ENCODE measurements around the gene ZC3H18. TPM values are rescaled to one million over a fixed set of nuclear protein-coding genes. Genes with fewer than 3 reads are reported as not detected.
A peak's percentile ranks its signal among the peaks of the same experiment; 100 is the strongest.

ZC3H18 gene
- total RNA-seq, 2 donors from 2014 or later = 103 TPM

DNA sequence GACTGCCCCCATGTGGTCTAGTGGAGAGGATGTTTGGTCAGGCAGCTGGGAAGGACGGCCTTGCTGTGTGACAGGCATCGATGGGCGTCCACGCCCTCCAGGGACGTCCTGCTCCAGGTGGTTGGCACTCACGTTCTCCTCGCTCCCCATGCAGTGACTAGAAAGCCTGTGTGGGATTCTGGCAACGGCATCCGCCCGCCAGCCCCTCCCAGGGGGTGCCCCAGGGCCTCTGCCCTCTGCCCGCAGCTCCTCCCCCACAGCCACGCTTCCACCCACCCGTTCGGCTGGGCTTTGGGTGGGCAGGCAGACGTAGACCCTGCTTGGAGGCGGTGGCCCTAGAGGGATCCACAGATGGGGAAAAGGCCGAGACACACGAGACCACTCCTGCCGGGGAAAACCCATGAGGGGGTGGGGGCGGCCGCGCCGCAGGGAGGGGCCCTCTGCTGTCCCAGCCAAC is 63.5 kb downstream of the ZC3H18 start:
- peaks cover 6% of the 10 kb centered on the region for H3K27me3 Mint-ChIP-seq
- ATAC-seq (replicated peaks) = peak; percentile 70
- peaks cover 10% of the 10 kb centered on the region for H3K4me1 Mint-ChIP-seq
- H3K27ac Mint-ChIP-seq = peak overlapping the region; percentile 65
- no peaks in the 10 kb centered on the region for H3K9me3 Mint-ChIP-seq
- peaks cover 45% of the 10 kb centered on the region for H3K36me3 Mint-ChIP-seq (ENCODE audit: low read depth)
- H3K4me3 Mint-ChIP-seq = peak overlapping the region; percentile 67

GRCh38 chr16:88634141-88634993 is 64.2 kb downstream of the ZC3H18 start:
- Mint-ChIP-seq H3K36me3 (ENCODE audit: low read depth) (peaks cover 38% of the 10 kb centered on the region), H3K27ac (no peak overlapping the region), H3K4me3 (peak overlapping the region; percentile 67), H3K27me3 (peaks cover 6% of the 10 kb centered on the region), H3K9me3 (no peaks in the 10 kb centered on the region), H3K4me1 (peaks cover 10% of the 10 kb centered on the region)
- peak; percentile 61 for ATAC-seq (replicated peaks)

GRCh38 chr16:88634994-88635670 is 64.9 kb downstream of the ZC3H18 start:
- Mint-ChIP-seq H3K27ac (peak overlapping the region; percentile 33), H3K4me1 (peaks cover 12% of the 10 kb centered on the region), H3K4me3 (peak overlapping the region; percentile 67), H3K27me3 (peaks cover 8% of the 10 kb centered on the region), H3K9me3 (no peaks in the 10 kb centered on the region), H3K36me3 (ENCODE audit: low read depth) (peaks cover 30% of the 10 kb centered on the region)
- no peak for ATAC-seq (replicated peaks)

DNA sequence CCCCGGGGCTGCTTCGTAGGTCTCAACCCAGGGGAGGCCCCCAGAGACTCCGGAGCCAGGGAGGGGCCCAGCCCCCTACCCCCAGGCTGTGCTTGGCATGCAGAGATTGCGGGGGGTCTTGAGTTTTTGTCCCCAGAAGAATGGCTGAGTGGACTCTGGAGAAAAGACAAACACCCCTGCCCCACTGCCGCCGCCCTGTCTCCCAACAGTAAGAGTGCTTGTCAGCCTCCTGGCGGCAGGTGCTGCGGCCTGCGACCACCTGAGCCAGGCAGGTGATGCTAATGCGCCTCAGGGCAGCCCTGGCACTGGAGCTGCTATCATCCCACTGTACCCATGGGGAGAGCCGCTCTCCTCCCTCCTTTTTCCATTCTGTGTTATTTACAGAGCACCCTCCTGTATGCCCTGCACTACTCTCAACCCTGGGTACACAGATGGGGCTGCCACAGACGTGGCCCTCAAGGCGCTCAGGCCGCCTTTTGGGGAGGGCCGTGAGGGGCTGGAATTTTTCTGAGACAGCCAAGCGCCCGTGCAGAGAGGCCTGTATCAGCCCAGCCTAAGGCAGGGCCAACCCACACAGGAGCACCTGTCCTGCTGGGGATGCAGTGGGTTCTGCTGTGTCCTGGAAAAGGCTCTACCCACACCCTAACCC is 65.6 kb downstream of the ZC3H18 start:
- Mint-ChIP-seq H3K27me3 (peaks cover 12% of the 10 kb centered on the region), H3K36me3 (ENCODE audit: low read depth) (peaks cover 26% of the 10 kb centered on the region), H3K4me1 (peaks cover 14% of the 10 kb centered on the region), H3K4me3 (peak overlapping the region; percentile 67), H3K27ac (no peak overlapping the region), H3K9me3 (no peaks in the 10 kb centered on the region)
- ATAC-seq (replicated peaks) = no peak

DNA sequence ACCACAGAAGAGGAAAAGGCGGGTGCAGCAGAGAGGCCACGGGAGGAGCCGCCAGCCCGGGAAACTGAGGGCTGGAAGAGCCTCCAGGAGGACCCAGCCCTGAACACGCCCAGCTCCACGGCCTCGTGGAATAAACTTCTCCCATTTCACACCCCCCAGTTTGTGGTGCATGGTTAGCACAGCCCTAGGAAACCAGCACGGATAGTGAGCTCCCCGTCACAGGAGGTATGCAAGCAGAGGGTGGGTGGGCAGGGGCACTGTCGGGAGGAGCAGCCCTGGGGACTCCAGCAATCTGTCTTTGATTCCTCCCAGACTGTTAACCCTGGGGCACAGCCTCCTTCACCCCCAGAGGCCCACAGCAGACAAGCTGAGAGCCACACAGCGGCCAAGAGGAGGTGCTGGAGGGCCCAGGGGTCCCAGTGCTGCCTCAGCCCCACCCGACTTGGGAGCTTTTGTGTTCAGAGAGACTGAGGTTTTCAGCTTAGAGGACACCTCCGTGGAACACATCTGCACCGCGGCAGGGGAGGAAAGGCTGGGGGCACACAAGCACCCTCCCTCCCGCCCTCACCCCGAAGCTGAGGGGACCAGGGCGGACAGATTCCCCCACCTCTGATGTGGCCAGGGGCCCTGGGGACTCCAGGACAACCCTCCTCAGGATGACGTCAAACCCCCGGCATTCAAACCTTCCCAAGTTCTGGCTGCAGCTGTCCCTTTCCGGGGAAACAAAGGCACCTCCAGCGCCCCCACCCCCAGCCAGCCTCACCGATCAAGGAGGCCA is 66.5 kb downstream of the ZC3H18 start:
- Mint-ChIP-seq H3K4me3 (peak overlapping the region; percentile 22), H3K27me3 (peaks cover 12% of the 10 kb centered on the region), H3K9me3 (no peaks in the 10 kb centered on the region), H3K27ac (no peak overlapping the region), H3K36me3 (ENCODE audit: low read depth) (peaks cover 17% of the 10 kb centered on the region), H3K4me1 (peaks cover 14% of the 10 kb centered on the region)
- no peak for ATAC-seq (replicated peaks)

DNA sequence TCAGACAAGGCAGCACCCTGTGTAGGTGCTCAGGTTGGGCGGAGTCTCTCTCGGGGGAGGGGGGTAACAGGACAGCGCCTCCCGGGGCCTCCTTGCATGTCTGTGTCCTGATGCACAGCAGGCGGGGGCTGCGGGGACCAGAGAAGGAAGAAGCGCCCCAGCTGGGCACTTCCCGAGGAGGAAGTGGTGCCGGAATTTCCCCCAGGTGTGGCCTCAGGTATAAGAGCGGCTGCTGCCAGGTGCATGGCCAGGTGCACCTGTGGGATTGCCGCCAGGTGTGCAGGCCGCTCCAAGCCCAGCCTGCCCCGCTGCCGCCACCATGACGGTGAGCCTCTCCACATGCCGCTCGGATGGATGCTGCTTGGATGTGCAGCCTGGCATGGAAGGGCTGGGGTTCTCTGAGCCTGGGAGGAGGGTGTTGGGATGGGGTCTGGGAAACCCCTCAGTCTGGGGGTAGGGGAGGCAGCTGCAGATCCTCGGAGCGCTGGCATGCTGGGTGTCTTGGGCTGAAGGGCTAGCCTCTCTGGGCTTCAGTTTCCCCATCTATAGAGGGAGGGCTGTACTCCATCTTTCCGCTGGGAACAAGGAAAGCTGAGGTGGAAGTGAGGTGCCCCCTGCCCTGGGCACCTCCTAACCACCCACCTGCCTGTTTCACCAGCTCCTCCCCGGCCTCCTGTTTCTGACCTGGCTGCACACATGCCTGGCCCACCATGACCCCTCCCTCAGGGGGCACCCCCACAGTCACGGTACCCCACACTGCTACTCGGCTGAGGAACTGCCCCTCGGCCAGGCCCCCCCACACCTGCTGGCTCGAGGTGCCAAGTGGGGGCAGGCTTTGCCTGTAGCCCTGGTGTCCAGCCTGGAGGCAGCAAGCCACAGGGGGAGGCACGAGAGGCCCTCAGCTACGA is 68.4 kb downstream of the ZC3H18 start, which contains the start of gene IL17C:
Gene IL17C (plus strand): TSS at position 250 of the 908 bp plus-strand sequence. CDS start 70 bp downstream, at position 320.
- Mint-ChIP-seq H3K4me1 (peaks cover 14% of the 10 kb centered on the region), H3K4me3 (peak within 1 kb of the TSS; percentile 22), H3K9me3 (no peaks in the 10 kb centered on the region), H3K27me3 (peaks cover 12% of the 10 kb centered on the region), H3K27ac (no peak within 1 kb of the TSS), H3K36me3 (ENCODE audit: low read depth) (peaks cover 9% of the 10 kb centered on the region)
- no peak for ATAC-seq (replicated peaks)

GRCh38 chr16:88639231-88640038 is 69.2 kb downstream of the ZC3H18 start:
- peaks cover 12% of the 10 kb centered on the region for H3K27me3 Mint-ChIP-seq
- peaks cover 17% of the 10 kb centered on the region for H3K36me3 Mint-ChIP-seq (ENCODE audit: low read depth)
- H3K9me3 Mint-ChIP-seq = no peaks in the 10 kb centered on the region
- no peak overlapping the region for H3K4me3 Mint-ChIP-seq
- no peak for ATAC-seq (replicated peaks)
- no peak overlapping the region for H3K27ac Mint-ChIP-seq
- peaks cover 14% of the 10 kb centered on the region for H3K4me1 Mint-ChIP-seq

GRCh38 chr16:88640039-88640495 is 69.9 kb downstream of the ZC3H18 start:
- ATAC-seq (replicated peaks) = no peak
- peaks cover 23% of the 10 kb centered on the region for H3K36me3 Mint-ChIP-seq (ENCODE audit: low read depth)
- H3K4me1 Mint-ChIP-seq = peaks cover 14% of the 10 kb centered on the region
- no peaks in the 10 kb centered on the region for H3K9me3 Mint-ChIP-seq
- peak overlapping the region; percentile 83 for H3K27ac Mint-ChIP-seq
- peaks cover 12% of the 10 kb centered on the region for H3K27me3 Mint-ChIP-seq
- peak overlapping the region; percentile 29 for H3K4me3 Mint-ChIP-seq

DNA sequence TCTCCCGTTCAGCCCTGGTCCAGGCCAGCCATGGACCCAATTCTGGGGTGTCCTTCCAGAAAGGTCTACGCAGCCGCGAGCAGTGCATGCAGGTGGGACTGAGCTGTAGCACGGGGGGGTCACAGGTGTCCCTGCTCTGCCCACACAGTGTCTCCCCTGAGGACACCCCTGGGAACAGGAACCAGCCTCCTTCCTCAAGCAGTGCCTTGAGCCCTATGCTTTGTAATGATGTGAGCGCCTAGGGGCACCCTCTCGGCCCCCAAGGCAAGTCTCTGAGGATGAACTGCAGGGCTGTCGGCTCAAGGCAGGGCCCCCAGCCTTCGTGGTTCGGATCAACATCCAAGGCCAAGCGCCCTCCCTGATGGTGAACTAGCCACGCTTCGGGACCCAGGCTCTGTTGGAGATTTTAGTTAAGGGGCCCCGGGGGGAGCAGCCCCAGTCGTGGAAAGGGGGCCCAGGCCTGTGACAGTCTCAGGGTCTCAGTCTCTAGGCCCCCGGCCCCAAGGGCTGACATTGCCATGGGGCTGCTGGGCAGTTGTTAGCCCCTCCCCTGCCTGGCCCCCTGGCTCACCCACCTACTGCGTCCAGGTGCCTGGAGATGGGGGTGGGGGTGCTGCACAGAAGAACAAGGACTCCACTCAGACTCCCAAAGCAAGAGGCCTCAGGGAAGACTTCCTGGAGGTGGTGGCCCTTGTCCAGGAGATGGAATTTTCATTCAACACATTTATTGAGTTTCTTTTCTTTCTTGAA is 70.5 kb downstream of the ZC3H18 start:
- no peak for ATAC-seq (replicated peaks)
- peak overlapping the region; percentile 29 for H3K4me3 Mint-ChIP-seq
- peak overlapping the region; percentile 83 for H3K27ac Mint-ChIP-seq
- peaks cover 25% of the 10 kb centered on the region for H3K36me3 Mint-ChIP-seq (ENCODE audit: low read depth)
- H3K4me1 Mint-ChIP-seq = peaks cover 14% of the 10 kb centered on the region
- H3K27me3 Mint-ChIP-seq = peaks cover 12% of the 10 kb centered on the region
- H3K9me3 Mint-ChIP-seq = no peaks in the 10 kb centered on the region

GRCh38 chr16:88642881-88643643 is 72.9 kb downstream of the ZC3H18 start:
- H3K9me3 Mint-ChIP-seq = no peaks in the 10 kb centered on the region
- peaks cover 5% of the 10 kb centered on the region for H3K27me3 Mint-ChIP-seq
- peaks cover 25% of the 10 kb centered on the region for H3K36me3 Mint-ChIP-seq (ENCODE audit: low read depth)
- H3K4me1 Mint-ChIP-seq = peaks cover 4% of the 10 kb centered on the region
- ATAC-seq (replicated peaks) = no peak
- H3K4me3 Mint-ChIP-seq = no peak overlapping the region
- no peak overlapping the region for H3K27ac Mint-ChIP-seq

DNA sequence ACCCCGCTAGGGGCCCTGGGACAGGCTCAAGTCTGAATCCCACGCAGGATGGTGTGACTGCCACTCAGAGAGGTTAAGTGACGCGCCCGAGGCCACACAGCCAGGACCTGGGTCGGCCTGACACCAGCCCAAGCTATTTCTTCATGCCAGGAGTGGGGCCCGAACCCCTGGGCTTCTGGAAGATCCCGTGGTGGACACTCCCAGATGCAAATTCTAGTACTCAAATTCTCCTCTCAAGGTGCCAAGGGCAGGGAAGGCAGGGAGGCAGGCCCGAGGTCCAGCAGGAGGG is 73.4 kb downstream of the ZC3H18 start:
- H3K36me3 Mint-ChIP-seq (ENCODE audit: low read depth) = peaks cover 25% of the 10 kb centered on the region
- ATAC-seq (replicated peaks) = no peak

More for the DNA sequence above, 73.4 kb downstream of the ZC3H18 start:
- Mint-ChIP-seq H3K9me3 (no peaks in the 10 kb centered on the region), H3K27me3 (peaks cover 5% of the 10 kb centered on the region), H3K27ac (no peak overlapping the region), H3K4me1 (peaks cover 4% of the 10 kb centered on the region), H3K4me3 (no peak overlapping the region)

Measured in activated T-helper 17 cell treated with anti-CD3 and anti-CD28 coated beads, Interleukin-2, amount 50 U/mL, for 72 hours (primary cell).